Hepatocyte (in vitro differentiated cells): ENCODE data around the gene CSH1. TPM values are rescaled to one million over a fixed set of nuclear protein-coding genes. Genes with fewer than 3 reads are reported as not detected.

Source experiments
- DNase-seq: peaks from one replicate; pipeline ENCODE4 v3.0.0-alpha.2; 2016; ENCODE audit warnings: low spot score
- H2AFZ ChIP-seq: fragments of 200-600 bp; sonication (generic); 2 replicates; pipeline ENCODE4 v1.6.0; 2016; ENCODE audit warnings: antibody characterized with exemption, mild to moderate bottlenecking
- H3K27ac ChIP-seq: fragments of 200-600 bp; sonication (generic); 2 replicates; pipeline ENCODE4 v1.5.1; 2016; ENCODE audit warnings: mild to moderate bottlenecking
- H3K27me3 ChIP-seq: fragments of 200-600 bp; sonication (generic); 2 replicates; pipeline ENCODE4 v1.6.1; 2016
- H3K36me3 ChIP-seq: fragments of 200-600 bp; sonication (generic); replicated peaks from 2 replicates; pipeline ENCODE4 v1.5.1; 2016; ENCODE audit warnings: low read depth; ENCODE audit not compliant: insufficient read depth
- H3K4me1 ChIP-seq: fragments of 200-600 bp; sonication (generic); 2 replicates; pipeline ENCODE4 v1.5.1; 2016; ENCODE audit warnings: mild to moderate bottlenecking, moderate library complexity; ENCODE audit not compliant: insufficient read depth
- H3K4me2 ChIP-seq: fragments of 200-600 bp; sonication (generic); 2 replicates; pipeline ENCODE4 v1.6.0; 2016
- H3K4me3 ChIP-seq: fragments of 200-600 bp; sonication (generic); 2 replicates; pipeline ENCODE4 v1.5.1; 2016; ENCODE audit warnings: mild to moderate bottlenecking
- H3K79me2 ChIP-seq: fragments of 200-600 bp; sonication (generic); 2 replicates; pipeline ENCODE4 v1.6.0; 2017; ENCODE audit warnings: mild to moderate bottlenecking
- H3K9me2 ChIP-seq: fragments of 200-600 bp; sonication (generic); replicated peaks from 2 replicates; pipeline ENCODE4 v1.6.0; 2017; ENCODE audit warnings: mild to moderate bottlenecking; ENCODE audit not compliant: insufficient read depth
- H3K9me3 ChIP-seq: fragments of 200-600 bp; sonication (generic); 2 replicates; pipeline ENCODE4 v1.5.1; 2016; ENCODE audit warnings: low read depth, mild to moderate bottlenecking
- H4K20me1 ChIP-seq: fragments of 200-600 bp; sonication (generic); 2 replicates; pipeline ENCODE4 v1.6.0; 2016; ENCODE audit warnings: mild to moderate bottlenecking; ENCODE audit not compliant: insufficient read depth, poor library complexity, severe bottlenecking
- EZH2 ChIP-seq: fragments of 200-600 bp; sonication (generic); IDR thresholded peaks from 2 replicates; pipeline ENCODE4 v1.6.1; 2016; ENCODE audit warnings: antibody characterized with exemption, mild to moderate bottlenecking, borderline replicate concordance
- EZH2phosphoT487 ChIP-seq: fragments of 200-600 bp; sonication (generic); IDR thresholded peaks from one replicate; pipeline ENCODE4 v1.6.1; 2018; ENCODE audit warnings: antibody characterized with exemption, mild to moderate bottlenecking, low read depth, moderate library complexity; ENCODE audit not compliant: unreplicated experiment, severe bottlenecking
- WGBS: methylation state at CpG from one replicate; pipeline ENCODE4 v1.1.6; 2016; ENCODE audit warnings: low lambda C conversion rate; ENCODE audit errors: missing lambda C conversion rate; 5-methylcytosine and 5-hydroxymethylcytosine counted together
- polyA plus RNA-seq: library from polyadenylated mRNA; unstranded; fragments of >200 nt; fragmentation: Nextera tagmentation; extraction: Ambion mirVana; gene quantifications from 2 replicates; pipeline ENCODE4 v1.2.1, GENCODE V29; 2016
- total RNA-seq: library from RNA; depleted of rRNA; stranded (reverse); fragments of >200 nt; gene quantifications from 2 replicates; pipeline ENCODE4 v1.2.3, GENCODE V29; 2014
- TF ChIP-seq, protein P1 (sequence below): fragments of 200-600 bp; sonication (generic); IDR thresholded peaks from 2 replicates; pipeline ENCODE4 v1.5.1; 2016; ENCODE audit warnings: antibody characterized with exemption, mild to moderate bottlenecking; ENCODE audit not compliant: poor library complexity

Gene CSH1
- total and polyA plus RNA-seq, 2 experiments from 2014 or later: 1.1 TPM; not detected in 1

DNA sequence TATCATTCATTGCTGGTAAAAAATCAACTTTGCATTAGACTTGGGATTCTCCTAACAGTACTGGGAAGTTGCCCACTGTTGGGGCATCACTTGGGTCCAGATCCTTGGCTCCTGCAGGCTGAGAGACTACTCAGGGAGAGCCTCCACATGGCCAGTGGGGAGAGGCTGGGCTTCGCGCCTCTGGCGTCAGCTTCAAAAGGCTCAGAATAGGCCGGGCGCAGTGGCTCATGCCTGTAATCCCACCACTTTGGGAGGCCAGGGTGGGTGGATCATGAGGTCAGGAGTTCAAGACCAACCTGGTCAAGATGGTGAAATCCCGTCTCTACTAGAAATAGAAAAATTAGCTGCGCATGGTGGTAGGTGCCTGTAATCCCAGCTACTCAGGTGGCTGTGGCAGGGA lies 18.1 kb upstream of the CSH1 start:
- DNase-seq: no peak
- Histone ChIP-seq H3K4me3 (no peak overlapping the region), H3K9me2 (no peaks in the 10 kb centered on the region), H3K9me3 (no peaks in the 10 kb centered on the region), H3K27ac (no peak overlapping the region), H3K4me1 (no peaks in the 10 kb centered on the region), H4K20me1 (no peaks in the 10 kb centered on the region), H3K79me2 (no peaks in the 10 kb centered on the region), H2AFZ (no peak overlapping the region), H3K4me2 (no peak overlapping the region), H3K36me3 (no peaks in the 10 kb centered on the region), H3K27me3 (peaks cover 7% of the 10 kb centered on the region)
- 96% methylated on average over 7 of the region's 7 CpGs for WGBS
- TF ChIP-seq, protein P1, sequence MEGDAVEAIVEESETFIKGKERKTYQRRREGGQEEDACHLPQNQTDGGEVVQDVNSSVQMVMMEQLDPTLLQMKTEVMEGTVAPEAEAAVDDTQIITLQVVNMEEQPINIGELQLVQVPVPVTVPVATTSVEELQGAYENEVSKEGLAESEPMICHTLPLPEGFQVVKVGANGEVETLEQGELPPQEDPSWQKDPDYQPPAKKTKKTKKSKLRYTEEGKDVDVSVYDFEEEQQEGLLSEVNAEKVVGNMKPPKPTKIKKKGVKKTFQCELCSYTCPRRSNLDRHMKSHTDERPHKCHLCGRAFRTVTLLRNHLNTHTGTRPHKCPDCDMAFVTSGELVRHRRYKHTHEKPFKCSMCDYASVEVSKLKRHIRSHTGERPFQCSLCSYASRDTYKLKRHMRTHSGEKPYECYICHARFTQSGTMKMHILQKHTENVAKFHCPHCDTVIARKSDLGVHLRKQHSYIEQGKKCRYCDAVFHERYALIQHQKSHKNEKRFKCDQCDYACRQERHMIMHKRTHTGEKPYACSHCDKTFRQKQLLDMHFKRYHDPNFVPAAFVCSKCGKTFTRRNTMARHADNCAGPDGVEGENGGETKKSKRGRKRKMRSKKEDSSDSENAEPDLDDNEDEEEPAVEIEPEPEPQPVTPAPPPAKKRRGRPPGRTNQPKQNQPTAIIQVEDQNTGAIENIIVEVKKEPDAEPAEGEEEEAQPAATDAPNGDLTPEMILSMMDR: no peak
- TF ChIP-seq EZH2 (no peak), EZH2phosphoT487 (no peak)

- H3K4me1 ChIP-seq: no peaks in the 10 kb centered on the region
- TF ChIP-seq EZH2: no peak
- TF ChIP-seq EZH2phosphoT487: no peak
- TF ChIP-seq, protein P1: peak; percentile 80
- WGBS: 49% methylated on average over 7 of the region's 8 CpGs
- H2AFZ ChIP-seq: no peak overlapping the region
- H3K79me2 ChIP-seq: no peaks in the 10 kb centered on the region
- H3K27me3 ChIP-seq: peaks cover 3% of the 10 kb centered on the region
- no peaks in the 10 kb centered on the region for H3K9me2 ChIP-seq
- H3K4me2 ChIP-seq: no peak overlapping the region
- H3K4me3 ChIP-seq: no peak overlapping the region
- DNase-seq: peak; percentile 48
- no peaks in the 10 kb centered on the region for H4K20me1 ChIP-seq
- H3K27ac ChIP-seq: no peak overlapping the region
- no peaks in the 10 kb centered on the region for H3K9me3 ChIP-seq
- H3K36me3 ChIP-seq: no peaks in the 10 kb centered on the region
Observed at GRCh38 chr17:63911657-63912100, 15.3 kb upstream of the CSH1 start.

DNA sequence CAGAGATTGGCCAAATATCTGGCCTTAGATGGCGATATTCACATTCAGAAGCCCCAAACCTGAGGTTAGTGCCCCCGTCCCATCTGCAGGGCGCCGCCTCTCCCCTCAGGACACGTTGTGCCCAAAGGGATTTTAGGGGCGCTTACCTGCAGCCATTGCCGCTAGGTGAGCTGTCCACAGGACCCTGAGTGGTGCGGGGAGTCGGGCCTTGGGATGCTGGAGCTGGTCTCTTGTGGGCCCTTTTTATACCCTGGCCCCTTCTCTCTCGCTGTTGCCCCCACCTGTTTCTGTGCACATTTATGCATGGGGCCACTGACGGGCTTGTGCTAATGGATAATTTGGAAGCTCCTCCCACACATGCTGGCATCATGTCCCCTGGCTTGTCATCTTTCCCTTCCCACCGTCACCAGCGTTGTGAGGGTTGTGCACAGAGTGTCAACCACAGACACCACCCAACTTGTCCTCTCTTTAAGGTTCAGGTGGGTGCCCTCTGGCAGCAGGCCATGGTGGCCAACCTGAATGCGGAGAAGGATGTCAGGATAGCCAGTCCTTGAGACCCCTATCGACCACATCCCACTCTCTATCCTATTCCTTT lies 14.8 kb upstream of the CSH1 start, which contains the start of gene CSHL1:
Gene CSHL1, minus strand, starts transcription at position 218 of the 595 bp plus-strand sequence. Its CDS starts 62 bp downstream, at position 156.
- H3K4me3 ChIP-seq: no peak within 1 kb of the TSS
- no peak for DNase-seq
- no peaks in the 10 kb centered on the region for H3K9me3 ChIP-seq
- no peaks in the 10 kb centered on the region for H4K20me1 ChIP-seq
- H3K4me2 ChIP-seq: no peak within 1 kb of the TSS
- no peak within 1 kb of the TSS for H2AFZ ChIP-seq
- no peaks in the 10 kb centered on the region for H3K79me2 ChIP-seq
- 74% methylated on average over 15 of the region's 15 CpGs for WGBS
- peaks cover 3% of the 10 kb centered on the region for H3K27me3 ChIP-seq
- no peaks in the 10 kb centered on the region for H3K4me1 ChIP-seq
- H3K9me2 ChIP-seq: no peaks in the 10 kb centered on the region
- no peaks in the 10 kb centered on the region for H3K36me3 ChIP-seq
- TF ChIP-seq EZH2 (no peak), EZH2phosphoT487 (no peak)
- TF ChIP-seq, protein P1: no peak
- H3K27ac ChIP-seq: no peak within 1 kb of the TSS
